NCI-H1930 (cell line): ENCODE results near the gene CD151.

Experiments used
- DNase-seq, 2 experiments: peaks; one replicate each; lab custom pipeline; 2025; lab: John Stamatoyannopoulos, UW

The CD151 gene

DNA sequence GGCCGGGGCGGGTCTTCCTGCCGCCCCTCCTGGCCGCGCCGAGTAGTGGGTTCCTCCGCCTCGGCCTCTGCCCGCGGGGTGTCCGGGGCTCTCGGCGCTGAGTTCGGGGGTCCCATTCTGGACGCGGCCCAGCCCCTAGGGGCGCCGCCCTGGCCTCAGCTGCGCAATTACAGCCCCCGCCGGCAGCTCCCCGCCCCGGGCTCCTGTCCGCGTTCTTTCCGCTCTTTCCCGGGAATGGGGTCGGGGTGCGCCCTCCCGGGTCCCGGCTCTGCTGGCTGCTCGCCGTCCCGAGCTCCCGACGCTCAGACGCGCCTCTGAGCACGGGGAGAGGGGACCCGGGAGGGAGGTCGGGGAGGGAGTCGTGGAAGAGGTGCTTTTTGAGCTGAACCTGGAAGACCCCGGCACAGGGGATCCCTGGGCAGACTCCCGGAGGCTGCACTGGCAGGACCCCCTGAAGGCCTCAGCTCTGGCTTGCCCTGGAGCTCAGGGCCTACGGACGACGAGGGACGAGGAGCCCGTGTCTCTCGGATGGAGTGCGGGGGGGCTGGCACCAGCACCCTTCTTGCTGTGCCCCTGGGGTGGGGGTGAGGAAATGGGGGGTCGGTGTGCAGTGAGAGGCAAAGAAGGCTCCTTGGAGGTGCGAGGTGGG is 10.5 kb downstream of the CD151 start:
- no peak for DNase-seq

DNA sequence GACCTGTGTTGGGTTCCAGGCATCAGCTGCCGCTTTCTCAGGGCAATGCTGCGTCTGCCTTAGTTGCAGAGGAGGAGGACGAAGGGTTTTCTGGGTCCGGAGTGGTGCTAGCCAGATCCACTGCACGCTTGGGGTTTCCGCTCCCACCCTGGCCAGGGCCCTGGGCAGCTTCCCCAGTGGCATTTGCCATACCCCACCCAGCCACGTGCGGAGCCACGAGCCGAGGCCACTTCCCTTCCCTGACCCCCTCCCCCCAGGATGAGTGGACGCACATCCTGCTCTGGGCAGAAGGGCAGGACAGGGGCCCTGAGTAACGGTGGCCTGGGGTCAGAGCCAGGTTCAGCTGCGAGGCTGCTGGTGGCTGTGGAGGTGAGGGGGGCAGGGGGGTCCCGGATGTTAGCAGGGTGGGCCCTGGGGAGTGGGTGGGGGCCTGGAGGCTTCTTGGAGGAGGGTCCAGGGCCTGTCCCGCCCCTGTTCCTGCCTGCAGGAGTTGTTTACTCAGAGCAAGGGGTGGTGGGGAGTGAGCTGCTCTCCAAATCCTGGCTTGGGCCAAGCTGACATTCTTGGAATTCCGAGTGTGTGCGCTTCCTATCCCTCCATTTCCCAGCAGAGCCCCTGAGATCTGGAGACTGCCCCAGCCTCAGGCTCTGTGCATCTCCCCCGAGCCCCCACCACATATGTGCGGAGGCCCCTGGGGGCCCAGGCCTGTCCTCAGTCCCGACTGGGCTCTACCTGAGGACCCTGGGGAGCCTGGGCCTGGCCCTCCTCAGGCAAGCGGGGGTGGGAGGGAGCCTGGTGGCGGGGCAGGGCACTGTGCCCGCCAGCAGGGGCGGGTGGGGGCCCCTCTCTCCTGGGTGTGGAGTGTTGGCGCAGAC is 11.3 kb downstream of the CD151 start:
- no peak for DNase-seq

DNA sequence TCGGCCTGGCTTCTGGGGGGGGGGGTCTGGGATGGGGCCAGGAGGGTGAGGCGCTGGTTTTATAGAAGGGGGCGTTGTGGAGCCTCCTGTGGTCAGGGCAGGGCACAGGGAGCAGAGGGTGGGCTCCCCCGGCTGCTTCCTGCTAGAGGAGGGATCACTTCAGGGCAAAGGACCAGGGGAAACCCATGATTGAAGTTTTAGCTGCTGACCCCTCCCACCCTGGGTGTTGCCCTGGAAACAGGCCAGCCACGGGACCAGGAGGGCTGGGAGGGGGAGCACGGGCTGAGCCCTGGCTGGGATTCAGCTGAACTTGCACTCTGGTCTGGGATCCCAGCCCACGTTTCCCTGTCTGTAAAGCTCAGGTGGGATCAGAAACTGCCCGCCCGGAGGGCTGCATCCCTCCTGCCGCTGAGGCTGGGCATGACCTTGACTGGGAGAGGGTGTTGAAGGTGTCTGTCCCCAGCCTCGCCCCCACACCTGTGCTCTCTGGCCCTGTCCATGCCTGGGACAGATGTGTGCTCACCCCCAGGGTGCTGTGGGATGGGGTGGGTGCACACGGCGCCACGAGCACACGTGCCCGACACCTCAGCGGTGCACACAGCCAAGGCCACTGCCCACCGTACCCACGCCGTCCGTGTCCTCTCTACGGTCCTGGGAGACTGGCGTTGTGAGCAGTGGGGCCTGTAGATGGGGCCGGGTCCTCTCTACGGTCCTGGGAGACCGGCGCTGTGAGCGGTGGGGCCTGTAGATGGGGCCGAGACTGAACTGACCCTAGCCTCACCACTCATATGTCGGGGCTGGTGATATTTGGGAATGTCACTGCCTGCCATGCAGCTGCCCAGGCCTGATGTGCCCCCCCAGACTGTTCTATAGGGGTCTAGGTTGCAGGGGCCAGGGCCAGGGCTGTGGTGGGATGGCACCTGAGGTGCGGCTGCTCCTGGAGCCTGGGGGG is 12.2 kb downstream of the CD151 start:
- no peak for DNase-seq

- no peak for DNase-seq
These were observed 13.2 kb downstream of the CD151 start for GRCh38 chr11:845872-846495.

DNA sequence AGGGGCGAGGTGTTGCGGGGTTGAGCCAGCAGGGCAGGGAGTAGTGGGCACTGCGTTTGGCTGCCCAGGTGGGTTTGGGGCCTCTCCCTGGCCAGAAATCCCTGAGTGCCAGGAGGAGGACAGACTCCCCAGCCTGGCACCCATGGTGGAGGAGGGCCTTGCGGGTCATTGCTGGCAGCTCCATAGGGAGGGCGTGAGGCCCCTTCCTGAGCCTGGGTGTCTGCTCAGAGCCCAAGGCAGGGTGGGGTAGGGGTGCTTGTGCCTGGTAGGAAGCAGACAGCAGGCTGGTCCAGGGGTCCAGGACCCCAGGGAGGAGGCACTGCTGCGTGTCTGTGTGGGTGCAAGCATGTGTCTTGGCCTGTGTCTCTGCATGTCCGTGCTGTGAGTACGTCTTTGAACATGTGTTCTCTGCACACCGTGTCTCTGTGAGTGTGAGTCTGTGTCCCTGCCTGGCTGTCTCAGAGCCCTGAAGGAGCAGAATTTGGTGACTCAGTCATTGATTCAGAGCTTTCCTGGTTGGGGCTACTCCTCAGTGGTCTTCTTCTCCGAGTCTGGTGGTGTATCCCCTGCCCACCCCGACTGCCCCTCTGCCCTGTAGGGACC is 13.8 kb downstream of the CD151 start:
- DNase-seq: no peak

DNA sequence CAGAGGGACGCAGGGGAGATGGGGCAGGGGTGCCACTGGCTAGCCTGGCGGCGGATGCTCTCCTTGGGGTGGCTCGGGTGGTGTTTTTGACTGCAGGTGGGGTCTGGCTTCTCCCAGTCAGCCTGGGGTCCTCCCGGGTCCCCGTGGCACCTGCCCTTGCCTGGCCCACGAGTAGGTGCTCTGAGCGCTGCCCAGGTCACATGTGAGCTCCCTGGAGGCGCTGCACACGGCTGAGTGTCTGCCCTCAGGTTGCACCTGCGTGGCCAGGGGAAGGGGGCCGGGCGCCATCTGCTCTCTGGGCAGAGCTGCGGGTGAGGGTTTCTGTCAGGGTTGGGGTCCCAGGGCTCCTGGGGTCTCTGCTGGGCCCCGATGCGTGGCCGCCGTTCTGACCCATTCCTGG is 15.1 kb downstream of the CD151 start:
- no peak for DNase-seq

DNA sequence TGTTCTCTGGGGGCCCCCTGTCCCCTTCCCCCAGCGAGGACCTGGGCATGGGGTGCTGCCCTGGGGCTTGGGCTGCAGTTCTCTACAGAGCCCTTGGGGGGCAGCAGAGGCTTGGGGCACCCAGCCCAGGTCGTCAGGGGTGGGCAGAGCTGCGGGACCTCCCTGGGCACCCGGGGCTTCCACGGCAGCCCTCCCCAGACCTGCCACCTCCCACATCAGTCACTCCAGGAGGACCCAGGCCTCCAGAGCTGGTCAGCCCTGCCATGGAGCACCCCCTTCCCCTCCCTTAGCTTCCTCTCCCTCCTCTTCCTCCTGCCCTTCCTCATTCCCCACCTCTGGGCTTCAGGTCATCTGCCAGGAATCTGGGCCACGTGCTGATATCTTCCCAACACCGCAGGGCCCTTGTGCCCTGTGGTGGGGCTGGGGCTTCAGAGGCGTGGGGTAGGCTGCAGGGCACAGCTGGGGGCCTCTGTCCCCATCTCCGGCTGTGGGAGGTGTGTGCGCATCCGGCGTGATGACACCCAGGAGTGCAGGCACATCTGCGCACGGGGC is 15.7 kb downstream of the CD151 start:
- DNase-seq: peak in 1 of 2 experiments; percentile 36

GRCh38 chr11:849104-849824 is 16.5 kb downstream of the CD151 start:
- DNase-seq: peak; percentile 63 to 78

GRCh38 chr11:849951-850774 is 17.4 kb downstream of the CD151 start:
- peak; percentile 53 to 70 for DNase-seq

GRCh38 chr11:850775-851763 is 18.3 kb downstream of the CD151 start:
- DNase-seq: peak in 1 of 2 experiments; percentile 30

GRCh38 chr11:852762-853161 is 20.0 kb downstream of the CD151 start:
- DNase-seq: no peak

DNA sequence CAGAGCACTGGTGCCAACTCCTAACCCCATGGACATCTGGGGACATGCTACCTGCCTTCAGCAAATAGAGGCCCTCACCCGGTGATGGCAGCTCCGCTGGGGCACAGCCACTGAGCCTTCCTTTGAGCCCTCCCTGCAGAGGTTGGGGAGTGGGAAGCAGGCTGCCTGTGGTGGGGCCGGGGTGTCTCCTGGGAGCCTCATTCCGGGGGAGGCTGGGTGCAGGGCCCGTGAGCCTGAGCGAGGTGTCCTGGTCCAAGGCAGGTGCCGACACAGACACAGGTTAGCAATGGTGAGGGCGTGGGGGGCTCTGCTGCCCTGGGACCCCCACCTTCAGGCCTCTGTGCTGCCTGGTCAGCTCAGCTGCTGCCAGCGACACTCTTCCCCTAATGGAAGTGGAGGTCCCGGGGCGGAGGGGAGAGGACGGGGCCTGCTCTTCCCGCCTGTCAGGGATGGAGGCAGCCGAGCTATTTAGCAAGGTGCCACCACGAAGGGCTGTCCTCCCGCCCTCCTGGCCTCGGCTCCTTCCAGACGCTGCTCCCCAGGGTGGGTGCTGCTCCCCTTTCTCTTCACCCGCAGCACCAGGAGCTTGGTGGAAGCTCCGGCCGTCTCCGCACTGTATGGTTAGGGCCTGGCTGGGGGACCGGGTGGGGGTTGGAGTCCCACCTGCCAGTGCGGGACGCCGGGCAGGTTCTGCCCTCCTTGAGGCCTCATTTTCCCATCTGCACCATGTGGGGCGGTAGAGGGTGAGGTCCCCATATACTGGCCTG is 21.1 kb downstream of the CD151 start:
- DNase-seq: no peak

DNA sequence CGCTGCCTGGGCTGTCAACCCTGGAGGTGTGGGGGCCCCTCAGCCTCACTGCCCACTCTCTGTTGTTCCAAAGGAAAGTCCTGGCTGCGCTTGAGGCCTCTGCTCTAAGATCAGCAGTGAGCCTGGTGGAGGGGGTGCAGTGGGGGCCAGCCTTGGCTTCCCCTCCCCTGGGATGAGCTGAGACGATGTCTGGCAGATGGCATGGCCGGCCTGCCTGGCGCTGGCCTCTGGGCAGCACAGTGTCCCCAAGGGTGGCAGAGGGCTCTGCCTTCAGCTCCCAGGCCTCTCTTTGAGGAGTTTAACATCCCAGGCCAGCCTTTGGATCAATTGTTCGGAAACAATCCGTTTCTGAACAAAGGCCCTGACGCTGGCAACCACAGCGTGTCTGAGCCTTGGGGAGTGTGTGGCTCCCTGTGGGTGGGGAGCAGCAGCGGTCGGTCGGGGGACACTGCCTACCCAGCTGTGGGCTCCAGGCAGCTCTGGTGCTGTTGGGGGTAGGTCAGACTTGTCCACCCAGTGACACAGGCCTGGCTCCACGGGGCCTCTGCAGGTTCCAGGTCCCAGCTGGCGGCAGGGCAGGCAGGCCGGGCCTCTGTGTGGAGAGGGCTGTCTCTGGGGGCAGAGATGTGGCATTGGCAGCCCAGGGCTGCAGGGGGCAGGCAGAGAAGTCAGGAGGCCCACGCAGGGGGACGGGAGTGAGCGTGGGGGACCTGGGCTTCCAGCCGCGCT is 22.0 kb downstream of the CD151 start:
- no peak for DNase-seq

DNA sequence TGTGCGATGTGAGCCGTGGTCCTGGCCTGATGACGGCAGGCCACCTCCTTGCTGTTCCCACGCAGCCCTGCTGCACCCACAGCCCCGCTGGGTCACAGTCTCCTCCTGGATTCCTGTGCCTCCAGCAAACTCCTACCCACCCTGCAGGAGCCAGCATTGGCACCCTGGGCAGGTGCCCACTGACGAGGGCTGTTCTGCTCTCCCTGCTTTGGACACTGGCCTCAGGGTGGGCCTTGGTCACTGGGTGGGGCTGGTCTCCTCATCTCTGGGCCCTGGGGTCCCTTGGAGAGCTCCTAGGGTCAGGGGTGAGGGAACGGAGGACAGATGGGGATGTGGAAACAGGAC is 22.6 kb downstream of the CD151 start:
- no peak for DNase-seq

DNA sequence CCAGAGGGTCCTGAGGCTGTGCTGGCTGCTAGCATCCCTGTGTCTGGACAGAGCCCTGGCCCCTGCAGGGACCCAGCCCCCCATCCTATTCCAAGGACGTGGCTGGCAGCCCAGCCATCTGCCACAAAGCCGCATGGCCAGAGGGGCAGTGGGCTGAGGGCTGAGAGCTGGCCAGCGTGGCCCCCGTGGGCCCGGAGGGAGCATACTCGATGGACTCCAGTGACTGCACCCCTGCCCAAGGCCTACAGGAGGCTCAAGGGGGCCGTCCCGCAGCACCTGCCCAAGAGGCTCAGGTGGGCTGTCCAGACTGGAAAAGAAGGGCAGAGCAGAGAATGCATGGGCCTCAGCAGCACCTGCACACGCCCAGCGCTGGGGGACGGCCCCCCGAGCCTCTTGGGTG is 23.0 kb downstream of the CD151 start:
- no peak for DNase-seq

DNA sequence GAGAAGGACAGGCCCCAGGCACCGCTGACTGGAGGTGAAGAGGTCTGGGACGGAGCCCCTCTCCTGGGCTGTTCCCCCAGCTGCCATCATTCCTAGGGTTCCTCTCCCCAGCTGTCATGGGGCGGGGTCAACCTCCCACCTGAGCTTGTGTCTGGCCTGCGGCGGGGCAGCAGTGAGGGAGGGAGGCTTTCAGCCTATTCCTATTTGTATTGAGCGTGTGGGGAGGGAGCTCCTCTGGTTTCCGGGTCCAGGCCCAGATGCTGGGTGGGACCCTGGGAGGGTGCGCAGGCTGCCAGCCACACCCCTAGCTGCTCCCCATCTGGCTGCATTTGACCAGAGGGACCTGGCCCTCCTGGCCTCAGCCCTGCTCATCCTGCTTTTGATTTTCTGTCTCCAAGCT is 23.6 kb downstream of the CD151 start:
- no peak for DNase-seq
